H1 (cell line): Measurements from ENCODE around the gene SHH. TPM values are rescaled to one million over a fixed set of nuclear protein-coding genes. Genes with fewer than 3 reads are reported as not detected.

Experiments
- RAD21 ChIP-seq, 2 experiments: IDR thresholded peaks in 1 of 2; conservative IDR thresholded peaks in 1 of 2; 2 replicates each; pipeline ENCODE4 v1.6.1; 2011; ENCODE audit warnings: low read depth in 2 of 2, low read length in 2 of 2, improper control_type of control experiment in 1 of 2, inconsistent platforms in 1 of 2, mild to moderate bottlenecking in 1 of 2, moderate library complexity in 1 of 2
- SP2 ChIP-seq: IDR thresholded peaks from 2 replicates; pipeline ENCODE4 v1.6.1; 2012; ENCODE audit warnings: mild to moderate bottlenecking, low read length, inconsistent platforms
- polyA plus RNA-seq, 7 experiments: library from polyadenylated mRNA; depleted of rRNA in 3 of 7; stranded (reverse) in 5 of 7; unstranded in 2 of 7; fragments of >200 nt in 5 of 7; fragments of 200-250 nt in 2 of 7; gene quantifications; 1 replicate in 5 of 7; 2 replicates in 1 of 7; 4 replicates in 1 of 7; pipeline versions ENCODE4 v1.2.1 to v1.2.3, GENCODE V29; 2011 to 2013; ENCODE audit warnings: missing spikeins in 2 of 7, mixed read lengths in 2 of 7
- total RNA-seq: library from RNA; stranded (reverse); fragmentation: NEBNext Ultra II Directional; extraction: Animal tissue kit (Norgen Biotek cat#: 25700); gene quantifications from 2 replicates; pipeline ENCODE4 v1.2.1, GENCODE V29; 2021
- TF ChIP-seq, protein P1 (sequence below): fragments of 300-600 bp; sonication (generic); IDR thresholded peaks from 2 replicates; pipeline ENCODE4 v1.7.1; 2012; ENCODE audit warnings: low read length, moderate library complexity, mild to moderate bottlenecking, inconsistent platforms; ENCODE audit not compliant: insufficient replicate concordance

SHH gene
- total and polyA plus RNA-seq, 2 of the 8 experiments (the other 6 are each of a cell fraction or from before 2014, with no cell fraction given): not detected

DNA sequence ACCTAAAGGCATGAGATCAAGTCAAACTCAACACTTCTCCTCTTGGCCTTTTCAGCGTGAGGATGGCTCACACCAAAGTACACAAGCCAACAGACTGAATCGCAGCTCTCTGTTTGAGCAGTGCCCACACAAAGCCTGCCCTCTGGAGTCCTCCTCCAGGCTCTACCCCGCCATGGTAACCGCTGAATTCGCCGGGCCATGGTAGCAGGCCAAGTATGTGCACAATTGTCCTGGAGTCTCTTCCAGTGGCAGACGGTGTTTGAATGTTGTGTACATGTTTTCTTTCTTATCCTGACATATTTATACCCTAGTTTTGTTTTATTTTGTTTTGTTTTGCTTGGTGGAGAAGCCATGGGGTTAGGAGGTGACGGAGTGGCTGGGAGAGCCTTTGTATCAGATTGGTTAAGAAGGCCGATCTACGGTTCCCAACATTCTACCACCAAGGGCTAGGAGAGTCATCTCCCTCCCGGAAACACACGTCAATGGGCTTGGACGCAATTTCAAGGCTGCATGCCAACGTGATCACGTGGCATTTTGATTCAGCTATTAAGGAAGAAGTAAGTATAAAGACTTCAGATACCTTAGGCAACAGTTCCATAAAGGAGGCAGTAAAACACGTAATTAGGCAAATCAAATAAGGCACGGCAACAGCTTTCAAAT is 12.1 kb upstream of the SHH start (continued):
- TF ChIP-seq, protein P1, sequence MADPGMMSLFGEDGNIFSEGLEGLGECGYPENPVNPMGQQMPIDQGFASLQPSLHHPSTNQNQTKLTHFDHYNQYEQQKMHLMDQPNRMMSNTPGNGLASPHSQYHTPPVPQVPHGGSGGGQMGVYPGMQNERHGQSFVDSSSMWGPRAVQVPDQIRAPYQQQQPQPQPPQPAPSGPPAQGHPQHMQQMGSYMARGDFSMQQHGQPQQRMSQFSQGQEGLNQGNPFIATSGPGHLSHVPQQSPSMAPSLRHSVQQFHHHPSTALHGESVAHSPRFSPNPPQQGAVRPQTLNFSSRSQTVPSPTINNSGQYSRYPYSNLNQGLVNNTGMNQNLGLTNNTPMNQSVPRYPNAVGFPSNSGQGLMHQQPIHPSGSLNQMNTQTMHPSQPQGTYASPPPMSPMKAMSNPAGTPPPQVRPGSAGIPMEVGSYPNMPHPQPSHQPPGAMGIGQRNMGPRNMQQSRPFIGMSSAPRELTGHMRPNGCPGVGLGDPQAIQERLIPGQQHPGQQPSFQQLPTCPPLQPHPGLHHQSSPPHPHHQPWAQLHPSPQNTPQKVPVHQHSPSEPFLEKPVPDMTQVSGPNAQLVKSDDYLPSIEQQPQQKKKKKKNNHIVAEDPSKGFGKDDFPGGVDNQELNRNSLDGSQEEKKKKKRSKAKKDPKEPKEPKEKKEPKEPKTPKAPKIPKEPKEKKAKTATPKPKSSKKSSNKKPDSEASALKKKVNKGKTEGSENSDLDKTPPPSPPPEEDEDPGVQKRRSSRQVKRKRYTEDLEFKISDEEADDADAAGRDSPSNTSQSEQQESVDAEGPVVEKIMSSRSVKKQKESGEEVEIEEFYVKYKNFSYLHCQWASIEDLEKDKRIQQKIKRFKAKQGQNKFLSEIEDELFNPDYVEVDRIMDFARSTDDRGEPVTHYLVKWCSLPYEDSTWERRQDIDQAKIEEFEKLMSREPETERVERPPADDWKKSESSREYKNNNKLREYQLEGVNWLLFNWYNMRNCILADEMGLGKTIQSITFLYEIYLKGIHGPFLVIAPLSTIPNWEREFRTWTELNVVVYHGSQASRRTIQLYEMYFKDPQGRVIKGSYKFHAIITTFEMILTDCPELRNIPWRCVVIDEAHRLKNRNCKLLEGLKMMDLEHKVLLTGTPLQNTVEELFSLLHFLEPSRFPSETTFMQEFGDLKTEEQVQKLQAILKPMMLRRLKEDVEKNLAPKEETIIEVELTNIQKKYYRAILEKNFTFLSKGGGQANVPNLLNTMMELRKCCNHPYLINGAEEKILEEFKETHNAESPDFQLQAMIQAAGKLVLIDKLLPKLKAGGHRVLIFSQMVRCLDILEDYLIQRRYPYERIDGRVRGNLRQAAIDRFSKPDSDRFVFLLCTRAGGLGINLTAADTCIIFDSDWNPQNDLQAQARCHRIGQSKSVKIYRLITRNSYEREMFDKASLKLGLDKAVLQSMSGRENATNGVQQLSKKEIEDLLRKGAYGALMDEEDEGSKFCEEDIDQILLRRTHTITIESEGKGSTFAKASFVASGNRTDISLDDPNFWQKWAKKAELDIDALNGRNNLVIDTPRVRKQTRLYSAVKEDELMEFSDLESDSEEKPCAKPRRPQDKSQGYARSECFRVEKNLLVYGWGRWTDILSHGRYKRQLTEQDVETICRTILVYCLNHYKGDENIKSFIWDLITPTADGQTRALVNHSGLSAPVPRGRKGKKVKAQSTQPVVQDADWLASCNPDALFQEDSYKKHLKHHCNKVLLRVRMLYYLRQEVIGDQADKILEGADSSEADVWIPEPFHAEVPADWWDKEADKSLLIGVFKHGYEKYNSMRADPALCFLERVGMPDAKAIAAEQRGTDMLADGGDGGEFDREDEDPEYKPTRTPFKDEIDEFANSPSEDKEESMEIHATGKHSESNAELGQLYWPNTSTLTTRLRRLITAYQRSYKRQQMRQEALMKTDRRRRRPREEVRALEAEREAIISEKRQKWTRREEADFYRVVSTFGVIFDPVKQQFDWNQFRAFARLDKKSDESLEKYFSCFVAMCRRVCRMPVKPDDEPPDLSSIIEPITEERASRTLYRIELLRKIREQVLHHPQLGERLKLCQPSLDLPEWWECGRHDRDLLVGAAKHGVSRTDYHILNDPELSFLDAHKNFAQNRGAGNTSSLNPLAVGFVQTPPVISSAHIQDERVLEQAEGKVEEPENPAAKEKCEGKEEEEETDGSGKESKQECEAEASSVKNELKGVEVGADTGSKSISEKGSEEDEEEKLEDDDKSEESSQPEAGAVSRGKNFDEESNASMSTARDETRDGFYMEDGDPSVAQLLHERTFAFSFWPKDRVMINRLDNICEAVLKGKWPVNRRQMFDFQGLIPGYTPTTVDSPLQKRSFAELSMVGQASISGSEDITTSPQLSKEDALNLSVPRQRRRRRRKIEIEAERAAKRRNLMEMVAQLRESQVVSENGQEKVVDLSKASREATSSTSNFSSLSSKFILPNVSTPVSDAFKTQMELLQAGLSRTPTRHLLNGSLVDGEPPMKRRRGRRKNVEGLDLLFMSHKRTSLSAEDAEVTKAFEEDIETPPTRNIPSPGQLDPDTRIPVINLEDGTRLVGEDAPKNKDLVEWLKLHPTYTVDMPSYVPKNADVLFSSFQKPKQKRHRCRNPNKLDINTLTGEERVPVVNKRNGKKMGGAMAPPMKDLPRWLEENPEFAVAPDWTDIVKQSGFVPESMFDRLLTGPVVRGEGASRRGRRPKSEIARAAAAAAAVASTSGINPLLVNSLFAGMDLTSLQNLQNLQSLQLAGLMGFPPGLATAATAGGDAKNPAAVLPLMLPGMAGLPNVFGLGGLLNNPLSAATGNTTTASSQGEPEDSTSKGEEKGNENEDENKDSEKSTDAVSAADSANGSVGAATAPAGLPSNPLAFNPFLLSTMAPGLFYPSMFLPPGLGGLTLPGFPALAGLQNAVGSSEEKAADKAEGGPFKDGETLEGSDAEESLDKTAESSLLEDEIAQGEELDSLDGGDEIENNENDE: no peak
- TF ChIP-seq RAD21 (IDR thresholded peaks at IDR 0.05 in 1 of 2, conservative IDR thresholded peaks at IDR 0.05 in 1 of 2; ENCODE audit: low read depth in 2 of 2, low read length in 2 of 2): no peak
- no peak for TF ChIP-seq SP2
